CD4-positive, alpha-beta T cell treated with Interleukin-17A for 1 hour (primary cell): Measurements from ENCODE around the gene DPP7.
"Not testable (repeated sequence)": the region's sequence is repeated elsewhere in the genome, so short reads cannot be mapped to it uniquely, and the experiment has no call there.

ENCODE experiments used
- DNase-seq: peaks from one replicate; pipeline ENCODE4 v3.0.0-alpha.2; 2020

Gene DPP7

DNA sequence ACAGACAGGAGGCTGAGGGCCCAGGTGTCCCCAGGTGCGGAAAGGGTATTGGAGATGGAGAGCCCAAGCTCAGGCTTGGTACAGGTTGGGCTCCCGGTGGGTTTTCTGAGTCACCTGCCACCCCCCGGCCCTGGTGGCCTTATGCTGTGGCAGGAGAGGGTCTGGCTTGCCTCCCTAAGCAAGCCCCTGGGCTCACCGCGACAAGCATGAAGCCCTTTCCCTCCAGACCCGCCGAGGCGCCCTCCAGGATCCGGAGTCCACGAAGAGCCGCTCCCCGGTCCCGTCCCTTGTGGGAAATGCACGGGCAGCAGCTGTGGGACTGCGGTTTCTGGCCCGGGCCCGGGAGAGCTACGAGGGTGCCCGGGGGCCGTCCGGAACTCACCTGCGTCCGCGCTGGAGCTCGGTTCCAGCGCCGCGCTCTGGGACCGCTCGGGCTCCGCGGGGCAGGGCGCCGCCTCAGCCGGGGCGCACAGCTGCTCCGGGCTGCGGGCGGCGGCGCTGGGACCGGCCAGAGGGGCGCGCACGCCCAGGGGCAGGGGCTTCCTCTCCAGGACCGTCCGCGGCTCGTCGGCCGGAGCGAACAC, 44.9 kb downstream of the DPP7 start:
- DNase-seq = no peak

DNA sequence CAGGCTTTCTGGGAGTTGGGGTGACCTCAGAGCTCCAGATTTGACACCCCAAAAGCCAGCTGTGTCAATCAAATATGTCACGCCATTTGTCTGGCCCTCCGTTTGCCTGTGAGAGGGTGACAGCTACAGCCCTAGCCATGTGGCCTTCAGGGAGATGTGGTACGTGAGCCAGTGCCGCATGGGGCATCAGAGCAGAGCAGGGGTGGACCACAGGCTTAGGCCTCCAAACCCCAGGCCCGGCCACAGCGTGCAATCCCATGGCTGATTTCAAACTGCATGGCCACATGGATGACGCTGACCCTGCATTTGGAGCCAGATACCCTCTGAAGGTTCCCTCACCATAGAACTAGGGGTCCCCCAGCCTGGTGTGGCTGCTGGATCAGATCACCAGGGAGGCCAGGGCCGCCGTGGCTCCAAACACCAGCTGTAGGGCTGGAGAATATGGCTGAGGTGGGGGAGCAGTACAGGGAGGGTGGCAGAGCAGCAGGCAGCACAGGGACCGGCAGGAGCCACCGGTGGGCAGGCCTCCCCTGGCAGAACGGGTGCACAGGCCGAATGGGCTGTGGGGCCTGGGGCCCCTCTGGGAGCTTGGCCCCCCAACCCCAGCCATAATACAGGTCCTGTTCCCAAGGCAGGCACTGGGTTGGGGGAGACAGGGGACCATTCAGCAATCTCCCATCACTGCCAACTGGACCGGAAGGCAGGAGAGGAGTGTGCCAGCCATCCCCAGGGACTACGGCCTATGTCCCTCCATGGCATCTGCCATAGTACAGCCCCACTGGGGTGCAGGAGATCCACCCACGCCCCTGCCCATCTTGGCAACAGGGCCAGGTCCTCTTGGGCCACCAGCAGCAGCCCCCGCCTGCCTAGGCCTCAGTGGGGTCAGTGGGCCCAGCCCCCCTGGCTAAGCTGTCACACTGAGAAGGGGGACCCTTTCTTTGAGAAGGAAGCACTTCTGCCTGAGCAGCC, 45.7 kb downstream of the DPP7 start:
- DNase-seq = no peak

DNA sequence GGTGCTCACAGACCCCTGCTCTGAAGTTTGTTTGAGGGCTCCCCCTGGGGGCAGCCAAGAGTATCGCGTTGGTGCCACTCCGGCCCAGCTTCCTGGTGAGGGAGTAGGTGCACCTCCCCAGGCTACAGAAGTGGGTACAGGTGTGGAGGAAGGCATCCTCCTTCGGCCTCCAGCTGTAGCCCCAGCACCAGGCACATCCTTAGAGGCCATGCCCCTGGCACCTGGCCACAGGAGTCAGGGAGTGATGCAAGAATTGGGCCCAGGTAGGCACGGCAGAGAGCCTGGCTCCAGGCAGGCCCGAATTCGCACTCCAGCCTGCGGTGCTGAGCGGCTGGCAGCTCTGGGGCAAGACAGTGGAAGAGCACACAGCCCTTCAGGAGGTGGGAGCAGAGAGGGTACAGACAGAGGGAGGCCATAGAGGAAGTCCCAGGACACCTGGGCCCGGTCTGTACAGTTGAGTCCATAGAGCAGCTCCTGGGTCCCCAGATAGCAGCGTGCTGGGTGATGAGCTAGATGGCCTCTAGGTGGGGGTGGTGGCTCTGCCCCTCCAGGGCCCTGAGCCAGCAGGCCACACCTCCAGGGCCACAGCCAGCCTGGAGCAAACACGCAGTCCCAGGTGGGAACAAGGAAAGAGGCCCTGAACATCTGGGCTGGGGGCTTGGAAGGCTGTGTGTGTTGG, 46.5 kb downstream of the DPP7 start:
- peak; percentile 92 for DNase-seq

DNA sequence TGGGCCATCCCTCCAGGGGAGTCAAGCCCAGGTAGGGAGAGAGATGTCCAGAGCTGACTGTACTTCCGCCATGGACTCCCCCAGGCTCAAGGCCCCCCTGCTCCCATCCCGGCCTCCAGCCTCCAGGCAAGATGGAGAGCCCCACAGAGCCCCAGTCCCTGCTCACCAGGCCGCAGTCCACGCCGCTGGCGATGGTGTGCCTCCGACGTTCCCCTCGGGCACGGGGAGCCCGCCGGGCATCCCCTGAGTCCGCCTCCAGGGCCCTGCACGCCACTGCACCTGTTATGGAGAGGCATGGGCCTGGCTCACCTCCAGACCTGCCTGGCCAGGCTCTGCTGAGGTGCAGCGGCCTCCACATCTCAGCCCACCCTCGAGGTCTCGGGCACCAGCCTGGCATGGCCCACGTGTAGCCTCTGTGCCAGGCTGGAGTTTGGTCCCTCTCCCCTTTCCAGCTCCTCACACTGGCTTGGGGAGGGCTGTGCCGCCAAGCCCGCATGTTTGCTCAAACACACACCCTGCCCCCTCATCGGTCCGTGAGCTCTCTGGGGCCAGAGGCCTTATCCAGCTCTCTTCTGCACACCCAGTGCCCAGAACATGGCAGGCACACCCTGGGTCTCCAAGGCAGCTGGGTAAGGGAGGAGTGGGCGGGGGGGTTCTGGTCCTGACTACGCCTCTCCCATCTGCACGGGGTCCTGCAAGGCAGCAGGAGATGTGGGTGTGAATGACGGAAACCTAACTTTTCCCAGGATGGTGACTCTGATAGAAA, 48.3 kb downstream of the DPP7 start:
- no peak for DNase-seq

DNA sequence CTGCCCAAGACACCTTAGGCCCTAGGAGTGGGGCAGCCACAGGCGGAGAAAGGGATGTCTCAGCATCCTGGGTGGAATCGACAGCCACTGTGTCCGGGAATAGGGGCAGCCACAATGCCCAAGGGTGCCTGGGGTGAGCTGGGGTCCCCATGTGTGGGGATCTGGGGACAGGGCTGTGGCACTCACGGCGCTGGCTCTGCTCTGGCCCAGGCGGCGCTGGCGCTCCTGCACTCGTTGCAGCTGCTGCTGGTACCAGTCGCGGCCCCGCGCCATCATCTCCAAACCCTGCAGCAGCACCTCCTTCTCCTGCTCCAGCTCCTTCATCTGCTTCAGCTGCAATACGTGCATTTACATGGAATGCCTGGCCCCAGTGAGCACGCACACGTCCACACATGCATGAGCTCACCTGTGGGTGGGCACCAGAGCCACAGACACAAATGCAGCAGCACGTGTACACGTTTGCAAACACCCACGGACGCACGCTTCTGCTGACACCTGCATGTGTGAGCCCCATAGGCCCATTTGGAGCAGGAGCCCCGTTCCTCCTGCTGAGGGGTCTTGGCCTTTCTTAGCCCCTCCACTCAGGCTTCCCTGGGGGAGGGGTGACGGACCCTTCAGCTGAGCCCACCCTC, 49.1 kb downstream of the DPP7 start:
- no peak for DNase-seq

DNA sequence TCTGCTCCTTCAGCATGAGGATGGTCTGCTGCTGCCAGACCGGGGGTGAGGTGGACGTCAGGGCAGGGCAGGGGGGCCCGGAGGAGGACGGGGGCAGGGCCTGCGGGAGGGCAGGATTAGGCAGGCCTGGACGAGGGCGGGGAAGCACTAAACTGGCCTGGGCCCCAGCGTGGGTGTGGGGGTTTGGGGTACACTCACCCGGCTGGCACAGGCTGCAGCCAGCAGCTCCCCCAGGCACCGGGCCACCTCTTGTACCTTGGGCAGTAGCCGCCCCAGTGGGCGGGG, 49.7 kb downstream of the DPP7 start:
- no peak for DNase-seq

DNA sequence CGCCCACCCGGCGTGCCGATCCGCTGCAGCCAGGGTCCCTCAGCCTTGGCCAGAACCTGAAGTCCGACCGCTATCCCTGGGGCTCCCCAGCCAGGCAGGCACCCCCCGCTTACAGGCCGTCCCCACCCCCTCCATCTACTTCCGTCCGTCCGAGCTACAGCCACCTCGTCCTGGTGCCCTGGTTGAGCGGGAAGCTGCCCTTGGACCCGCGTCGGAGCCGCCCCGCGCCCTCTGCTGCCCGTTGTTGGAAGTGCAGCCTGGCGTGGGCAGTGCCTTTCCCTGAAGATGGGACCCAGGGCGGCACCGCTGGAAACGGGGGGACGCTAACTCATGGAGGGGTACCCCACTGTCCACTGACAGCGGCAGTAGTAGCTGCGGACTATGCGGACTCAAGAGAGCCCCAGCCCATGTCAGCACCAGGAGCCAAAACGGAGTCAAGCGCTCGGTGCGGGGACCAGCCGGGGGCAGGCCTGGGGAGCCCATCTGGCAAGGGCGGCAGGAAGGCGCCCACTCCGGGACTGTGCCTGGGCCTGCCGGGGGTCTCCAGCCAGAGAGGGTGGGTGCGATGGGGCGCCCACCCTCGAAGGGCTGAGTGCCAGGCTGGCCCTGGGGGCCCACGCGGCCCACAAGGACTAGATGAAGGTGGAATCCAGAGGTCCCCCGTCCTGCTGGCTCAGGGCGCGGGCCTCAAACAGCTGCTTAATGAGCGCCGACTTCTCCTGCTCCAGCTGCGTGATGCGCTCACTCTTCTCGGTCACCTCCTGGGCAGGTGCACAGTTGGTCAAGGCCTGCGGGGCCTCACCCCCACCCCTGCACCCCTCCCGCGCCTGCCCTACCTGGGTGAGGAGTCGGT, 50.3 kb downstream of the DPP7 start:
- DNase-seq = peak; percentile 60

DNA sequence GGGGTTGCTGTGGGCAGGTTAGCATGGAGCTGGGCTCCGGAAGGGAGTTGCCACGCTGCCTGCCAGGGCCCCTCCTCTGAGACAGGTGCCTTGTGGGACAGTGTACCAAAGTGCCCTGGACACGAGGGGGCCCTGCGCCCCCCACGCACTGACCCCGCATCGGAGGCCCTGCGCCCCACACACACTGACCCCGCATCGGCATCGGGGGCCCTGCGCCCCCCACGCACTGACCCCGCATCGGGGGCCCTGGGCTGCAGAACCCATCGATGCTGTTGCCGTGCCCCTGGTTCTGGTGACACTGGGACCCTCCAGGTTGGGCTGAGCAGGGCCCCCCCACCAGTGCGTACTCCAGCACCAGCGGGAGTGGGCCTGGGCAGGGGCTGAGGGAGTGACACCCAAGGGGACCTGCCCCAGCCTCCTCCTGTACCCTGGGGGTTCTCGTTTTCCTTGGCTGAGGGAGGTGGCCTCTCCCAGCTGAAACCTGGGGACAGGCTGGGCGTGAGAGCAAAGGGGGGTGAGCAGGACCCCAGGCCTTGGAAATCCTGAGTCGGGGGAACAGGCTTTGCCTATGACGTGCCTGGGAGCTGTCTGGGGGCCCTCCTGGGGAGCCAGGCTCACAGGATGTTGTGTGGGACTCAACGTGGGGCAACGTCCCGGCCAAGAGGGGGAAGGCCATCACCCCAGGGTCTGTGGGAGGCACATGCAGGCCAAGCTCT, 51.1 kb downstream of the DPP7 start:
- no peak for DNase-seq

DNA sequence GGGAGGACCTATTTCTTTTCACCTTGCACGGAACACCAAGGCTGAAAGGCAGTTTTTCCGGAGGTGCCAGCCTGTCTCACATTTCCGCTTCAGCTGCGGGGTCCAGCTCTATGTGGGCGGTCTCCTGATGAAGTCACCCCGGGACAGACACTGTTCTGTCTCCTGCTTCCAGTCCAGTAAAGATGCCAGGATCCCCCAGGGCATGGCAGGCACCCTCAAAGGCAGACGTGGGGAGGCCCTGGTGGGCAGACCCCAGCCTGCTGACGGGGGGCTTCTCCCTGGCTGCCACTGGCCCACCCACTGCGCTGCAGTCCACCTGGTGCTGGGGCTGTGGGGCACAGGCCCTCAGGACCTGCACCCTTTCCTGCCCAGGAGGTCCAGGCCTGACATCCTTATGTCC, 51.7 kb downstream of the DPP7 start:
- not testable (repeated sequence) for DNase-seq

DNA sequence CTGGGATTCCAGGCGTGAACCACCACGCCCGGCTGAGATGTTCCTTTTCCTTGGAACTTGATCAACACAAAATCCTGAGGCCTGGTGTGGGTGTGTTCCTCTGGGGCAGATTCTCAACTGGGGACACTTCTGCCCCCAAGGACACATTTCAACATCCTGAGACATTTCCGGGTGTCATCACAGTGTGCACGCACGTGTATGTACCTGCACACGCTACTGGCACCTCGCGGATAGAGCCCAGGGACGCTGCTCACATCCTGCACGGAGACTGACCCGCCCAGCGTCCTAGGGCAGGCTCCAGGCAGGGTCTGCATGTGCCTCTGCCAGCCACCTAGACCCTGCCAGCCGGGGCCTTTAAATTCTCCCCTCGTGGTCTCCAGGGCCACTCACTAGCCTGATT, 52.1 kb downstream of the DPP7 start:
- DNase-seq = no peak
